BJ (cell line): ENCODE data around the gene ERC1. TPM values are rescaled to one million over a fixed set of nuclear protein-coding genes. Genes with fewer than 3 reads are reported as not detected.

ENCODE experiments used
- CTCF ChIA-PET: fragments of 350-600 bp; formaldehyde crosslinking; extraction: SDS; loops from one replicate; lab custom pipeline; 2021; ENCODE audit warnings: antibody characterized with exemption, inconsistent platforms; lab: Yijun Ruan, JAX
- POLR2A ChIA-PET: fragments of 300-600 bp; sonication (Branson Sonifier 250); formaldehyde crosslinking; extraction: SDS; loops from one replicate; lab custom pipeline; 2021; ENCODE audit warnings: antibody characterized with exemption; lab: Charles Lee
- DNase-seq: peaks from one replicate; pipeline ENCODE4 v3.0.0-alpha.2; 2011; ENCODE audit warnings: low read depth
- H3K27me3 ChIP-seq: 2 replicates; pipeline ENCODE4 v1.6.0; 2011; ENCODE audit warnings: low read length; ENCODE audit not compliant: control insufficient read depth, insufficient read depth
- H3K36me3 ChIP-seq: 2 replicates; pipeline ENCODE4 v1.5.1; 2011; ENCODE audit warnings: low read length; ENCODE audit not compliant: control insufficient read depth, insufficient read depth
- H3K4me3 ChIP-seq: 2 replicates; pipeline ENCODE4 v1.5.1; 2011; ENCODE audit warnings: low read depth, mild to moderate bottlenecking, control low read depth, low read length
- CTCF ChIP-seq: IDR thresholded peaks from 2 replicates; pipeline ENCODE4 v1.5.1; 2011; ENCODE audit warnings: low read depth, mild to moderate bottlenecking, control low read depth, inconsistent platforms, low read length, moderate library complexity; ENCODE audit not compliant: insufficient read depth
- polyA plus RNA-seq: library from polyadenylated mRNA; depleted of rRNA; stranded (reverse); fragments of >200 nt; gene quantifications from 2 replicates; pipeline ENCODE4 v1.2.3, GENCODE V29; 2011

The ERC1 gene
- polyA plus RNA-seq, 1 experiment, result 14.5 TPM

- no peak for DNase-seq
- CTCF ChIA-PET, result interaction anchor here (1.1 kb wide), 1 partner anchor 68 kb away, joined by 3 read pairs; no protein-coding TSS in a partner anchor
These were observed 473.9 kb downstream of the ERC1 start for GRCh38 chr12:1464925-1465324.

GRCh38 chr12:1465990-1466389 lies 475.0 kb downstream of the ERC1 start:
- no peak for DNase-seq
- no peak for TF ChIP-seq CTCF
- no peak overlapping the region for H3K4me3 ChIP-seq
- POLR2A ChIA-PET, result no interaction called here
- H3K27me3 ChIP-seq, result no peaks in the 10 kb centered on the region
- CTCF ChIA-PET, result no interaction called here
- H3K36me3 ChIP-seq, result no peaks in the 10 kb centered on the region

More at GRCh38 chr12:1464925-1465324, 473.9 kb downstream of the ERC1 start:
- POLR2A ChIA-PET, result no interaction called here
- no peak for TF ChIP-seq CTCF
- Histone ChIP-seq H3K27me3 (no peaks in the 10 kb centered on the region), H3K36me3 (no peaks in the 10 kb centered on the region), H3K4me3 (no peak overlapping the region)

GRCh38 chr12:1466481-1467154 lies 475.6 kb downstream of the ERC1 start:
- no peak for DNase-seq
- Histone ChIP-seq H3K4me3 (no peak overlapping the region), H3K27me3 (no peaks in the 10 kb centered on the region), H3K36me3 (no peaks in the 10 kb centered on the region)
- no peak for TF ChIP-seq CTCF
- CTCF ChIA-PET, result interaction anchor here (2.0 kb wide), 1 partner anchor 8 kb away, joined by 4 read pairs; no protein-coding TSS in a partner anchor
- POLR2A ChIA-PET, result no interaction called here

GRCh38 chr12:1467710-1468109 lies 476.7 kb downstream of the ERC1 start:
- no peaks in the 10 kb centered on the region for H3K27me3 ChIP-seq
- no peak overlapping the region for H3K4me3 ChIP-seq
- no peaks in the 10 kb centered on the region for H3K36me3 ChIP-seq
- DNase-seq, result no peak
- no peak for TF ChIP-seq CTCF
- ChIA-PET CTCF (interaction anchor here (2.0 kb wide), 1 partner anchor 9 kb away, joined by 4 read pairs; no protein-coding TSS in a partner anchor), POLR2A (no interaction called here)

- ChIA-PET POLR2A (no interaction called here), CTCF (no interaction called here)
- no peak for DNase-seq
- no peaks in the 10 kb centered on the region for H3K36me3 ChIP-seq
- no peaks in the 10 kb centered on the region for H3K27me3 ChIP-seq
- TF ChIP-seq CTCF, result no peak
- H3K4me3 ChIP-seq, result no peak overlapping the region
These were observed 478.0 kb downstream of the ERC1 start for GRCh38 chr12:1469070-1469469.
